ENCODE results near the gene C6orf58. TPM values are rescaled to one million over a fixed set of nuclear protein-coding genes. Genes with fewer than 3 reads are reported as not detected.

C6orf58 gene
- not detected for polyA plus RNA-seq (2012; ENCODE audit: insufficient read length, low read depth)

DNA sequence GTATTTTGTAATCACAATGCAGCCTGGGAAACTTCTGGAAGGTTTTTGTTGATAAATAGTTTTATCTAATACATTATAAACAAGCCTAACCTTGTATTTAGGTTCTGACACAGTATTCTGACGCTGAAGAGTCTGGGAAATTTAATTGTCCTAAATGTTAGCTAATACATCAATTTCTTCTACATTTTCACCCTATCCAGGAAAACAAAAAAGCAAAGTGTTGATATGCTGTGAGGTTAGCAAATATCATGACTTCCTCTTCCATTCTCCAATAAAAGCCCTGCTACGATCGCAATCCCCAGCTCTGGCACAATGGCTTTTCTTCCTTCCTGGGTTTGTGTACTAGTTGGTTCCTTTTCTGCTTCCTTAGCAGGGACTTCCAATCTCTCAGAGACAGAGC, at the start of gene C6orf58:
C6orf58 (plus strand) TSS at position 301 of the 400 bp plus-strand sequence; CDS start at position 313, 12 bp downstream.
- TF ChIP-seq TAF1 (IDR thresholded peaks at IDR 0.05; ENCODE audit: borderline replicate concordance, insufficient read depth, low read length) (no peak), POLR2AphosphoS5 (IDR thresholded peaks at IDR 0.05; ENCODE audit: low read depth, low read length) (no peak), SIN3A (IDR thresholded peaks at IDR 0.05; ENCODE audit: borderline replicate concordance, insufficient read depth, low read length) (no peak), FOXP2 (optimal IDR thresholded peaks at IDR 0.05; ENCODE audit: borderline replicate concordance, extremely low read depth, extremely low read length, insufficient read depth) (no peak)
- TF ChIP-seq, protein P1, sequence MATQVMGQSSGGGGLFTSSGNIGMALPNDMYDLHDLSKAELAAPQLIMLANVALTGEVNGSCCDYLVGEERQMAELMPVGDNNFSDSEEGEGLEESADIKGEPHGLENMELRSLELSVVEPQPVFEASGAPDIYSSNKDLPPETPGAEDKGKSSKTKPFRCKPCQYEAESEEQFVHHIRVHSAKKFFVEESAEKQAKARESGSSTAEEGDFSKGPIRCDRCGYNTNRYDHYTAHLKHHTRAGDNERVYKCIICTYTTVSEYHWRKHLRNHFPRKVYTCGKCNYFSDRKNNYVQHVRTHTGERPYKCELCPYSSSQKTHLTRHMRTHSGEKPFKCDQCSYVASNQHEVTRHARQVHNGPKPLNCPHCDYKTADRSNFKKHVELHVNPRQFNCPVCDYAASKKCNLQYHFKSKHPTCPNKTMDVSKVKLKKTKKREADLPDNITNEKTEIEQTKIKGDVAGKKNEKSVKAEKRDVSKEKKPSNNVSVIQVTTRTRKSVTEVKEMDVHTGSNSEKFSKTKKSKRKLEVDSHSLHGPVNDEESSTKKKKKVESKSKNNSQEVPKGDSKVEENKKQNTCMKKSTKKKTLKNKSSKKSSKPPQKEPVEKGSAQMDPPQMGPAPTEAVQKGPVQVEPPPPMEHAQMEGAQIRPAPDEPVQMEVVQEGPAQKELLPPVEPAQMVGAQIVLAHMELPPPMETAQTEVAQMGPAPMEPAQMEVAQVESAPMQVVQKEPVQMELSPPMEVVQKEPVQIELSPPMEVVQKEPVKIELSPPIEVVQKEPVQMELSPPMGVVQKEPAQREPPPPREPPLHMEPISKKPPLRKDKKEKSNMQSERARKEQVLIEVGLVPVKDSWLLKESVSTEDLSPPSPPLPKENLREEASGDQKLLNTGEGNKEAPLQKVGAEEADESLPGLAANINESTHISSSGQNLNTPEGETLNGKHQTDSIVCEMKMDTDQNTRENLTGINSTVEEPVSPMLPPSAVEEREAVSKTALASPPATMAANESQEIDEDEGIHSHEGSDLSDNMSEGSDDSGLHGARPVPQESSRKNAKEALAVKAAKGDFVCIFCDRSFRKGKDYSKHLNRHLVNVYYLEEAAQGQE (IDR thresholded peaks at IDR 0.05; ENCODE audit: insufficient read depth in 1 of 2, low read depth in 2 of 2, low read length in 2 of 2), result no peak

DNA sequence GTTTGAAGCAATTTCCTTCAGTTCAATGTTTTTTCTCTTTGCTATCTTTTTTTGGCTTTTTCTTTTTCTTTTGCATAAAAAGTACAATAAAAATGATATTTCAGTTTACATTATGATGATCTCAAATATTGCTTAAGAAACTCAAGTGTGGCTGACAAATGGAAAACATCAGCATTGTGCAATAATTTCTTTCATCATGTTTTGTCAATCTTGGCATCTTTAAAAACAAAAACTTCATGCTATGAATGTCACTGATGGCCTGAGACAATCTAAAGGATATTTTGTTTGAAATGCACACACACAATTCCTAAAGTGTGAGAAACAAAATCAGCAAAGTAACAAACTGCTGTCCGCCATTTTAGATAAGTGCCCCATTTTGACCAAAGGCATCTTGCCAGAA, 44.0 kb upstream of the C6orf58 start:
- TF ChIP-seq FOXP2 (optimal IDR thresholded peaks at IDR 0.05; ENCODE audit: borderline replicate concordance, extremely low read depth, extremely low read length, insufficient read depth) (no peak), SIN3A (IDR thresholded peaks at IDR 0.05; ENCODE audit: borderline replicate concordance, insufficient read depth, low read length) (no peak), TAF1 (IDR thresholded peaks at IDR 0.05; ENCODE audit: borderline replicate concordance, insufficient read depth, low read length) (no peak), POLR2AphosphoS5 (IDR thresholded peaks at IDR 0.05; ENCODE audit: low read depth, low read length) (no peak)
- TF ChIP-seq, protein P1 (IDR thresholded peaks at IDR 0.05; ENCODE audit: insufficient read depth in 1 of 2, low read depth in 2 of 2, low read length in 2 of 2), result no peak

DNA sequence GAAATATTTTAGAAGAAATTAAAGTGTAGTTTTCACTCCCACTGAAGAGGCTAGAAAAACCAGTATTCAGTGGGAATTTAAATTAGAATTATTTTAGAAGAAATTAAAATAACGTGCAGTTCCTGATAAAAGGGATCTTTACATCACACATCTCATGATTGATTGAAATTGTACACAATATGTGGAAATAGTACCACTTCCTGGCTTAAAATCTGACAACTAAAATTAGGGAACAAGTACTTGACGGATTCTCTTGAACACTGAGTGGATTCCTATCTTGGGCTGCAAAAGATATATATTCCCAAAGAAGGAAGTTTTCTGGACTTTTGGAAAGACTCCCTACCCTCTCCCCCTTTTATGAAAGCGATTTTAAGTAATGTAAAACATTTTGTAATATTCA, 43.2 kb upstream of the C6orf58 start:
- TF ChIP-seq FOXP2 (optimal IDR thresholded peaks at IDR 0.05; ENCODE audit: borderline replicate concordance, extremely low read depth, extremely low read length, insufficient read depth) (no peak), TAF1 (IDR thresholded peaks at IDR 0.05; ENCODE audit: borderline replicate concordance, insufficient read depth, low read length) (no peak), SIN3A (IDR thresholded peaks at IDR 0.05; ENCODE audit: borderline replicate concordance, insufficient read depth, low read length) (no peak)
- TF ChIP-seq, protein P1 (IDR thresholded peaks at IDR 0.05; ENCODE audit: insufficient read depth in 1 of 2, low read depth in 2 of 2, low read length in 2 of 2), result no peak

DNA sequence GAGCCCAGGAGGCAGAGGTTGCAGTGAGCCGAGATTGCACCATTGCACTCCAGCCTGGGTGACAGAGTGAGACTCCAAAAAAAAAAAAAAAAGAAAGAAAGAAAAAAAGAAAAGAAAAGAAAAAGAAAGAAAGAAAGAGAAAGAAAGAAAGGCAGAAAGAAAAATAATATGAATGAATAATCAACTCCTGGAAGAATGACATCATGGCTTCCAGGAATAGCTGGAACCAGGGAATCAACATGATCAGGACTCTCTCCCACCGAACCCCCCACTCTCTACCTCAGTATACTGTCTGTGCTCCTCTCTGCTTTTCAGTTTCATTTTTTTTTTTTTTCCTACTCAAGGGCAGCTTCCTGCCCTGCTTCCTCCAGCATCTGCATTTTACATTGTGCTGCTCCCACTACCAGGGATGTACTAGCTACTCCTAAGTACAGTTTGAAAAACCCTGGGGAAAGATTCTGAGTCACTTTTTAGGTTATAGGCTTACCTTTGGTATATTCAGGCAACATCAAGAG, 38.2 kb upstream of the C6orf58 start:
- TF ChIP-seq TAF1 (IDR thresholded peaks at IDR 0.05; ENCODE audit: borderline replicate concordance, insufficient read depth, low read length), result no peak
- TF ChIP-seq, protein P1 (IDR thresholded peaks at IDR 0.05; ENCODE audit: insufficient read depth in 1 of 2, low read depth in 2 of 2, low read length in 2 of 2), result no peak
- TF ChIP-seq POLR2AphosphoS5 (IDR thresholded peaks at IDR 0.05; ENCODE audit: low read depth, low read length), result no peak
- no peak for TF ChIP-seq FOXP2 (optimal IDR thresholded peaks at IDR 0.05; ENCODE audit: borderline replicate concordance, extremely low read depth, extremely low read length, insufficient read depth)
- TF ChIP-seq SIN3A (IDR thresholded peaks at IDR 0.05; ENCODE audit: borderline replicate concordance, insufficient read depth, low read length), result no peak

Measured in PFSK-1 (cell line).